Measurements from ENCODE around the gene CLEC17A.

CLEC17A gene

GRCh38 chr19:14570864-14571527 lies 11.9 kb upstream of the CLEC17A start:
- DNase-seq (ENCODE audit: low read depth in 1 of 2, low spot score in 1 of 2) = no peak
- TF ChIP-seq, protein P1, sequence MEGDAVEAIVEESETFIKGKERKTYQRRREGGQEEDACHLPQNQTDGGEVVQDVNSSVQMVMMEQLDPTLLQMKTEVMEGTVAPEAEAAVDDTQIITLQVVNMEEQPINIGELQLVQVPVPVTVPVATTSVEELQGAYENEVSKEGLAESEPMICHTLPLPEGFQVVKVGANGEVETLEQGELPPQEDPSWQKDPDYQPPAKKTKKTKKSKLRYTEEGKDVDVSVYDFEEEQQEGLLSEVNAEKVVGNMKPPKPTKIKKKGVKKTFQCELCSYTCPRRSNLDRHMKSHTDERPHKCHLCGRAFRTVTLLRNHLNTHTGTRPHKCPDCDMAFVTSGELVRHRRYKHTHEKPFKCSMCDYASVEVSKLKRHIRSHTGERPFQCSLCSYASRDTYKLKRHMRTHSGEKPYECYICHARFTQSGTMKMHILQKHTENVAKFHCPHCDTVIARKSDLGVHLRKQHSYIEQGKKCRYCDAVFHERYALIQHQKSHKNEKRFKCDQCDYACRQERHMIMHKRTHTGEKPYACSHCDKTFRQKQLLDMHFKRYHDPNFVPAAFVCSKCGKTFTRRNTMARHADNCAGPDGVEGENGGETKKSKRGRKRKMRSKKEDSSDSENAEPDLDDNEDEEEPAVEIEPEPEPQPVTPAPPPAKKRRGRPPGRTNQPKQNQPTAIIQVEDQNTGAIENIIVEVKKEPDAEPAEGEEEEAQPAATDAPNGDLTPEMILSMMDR (IDR thresholded peaks at IDR 0.05; ENCODE audit: insufficient read depth, low read length) = no peak
- TF ChIP-seq POLR2AphosphoS5 (IDR thresholded peaks at IDR 0.05; ENCODE audit: low read depth) (no peak), GABPA (IDR thresholded peaks at IDR 0.05; ENCODE audit: low read depth) (no peak), REST (IDR thresholded peaks at IDR 0.05; ENCODE audit: insufficient replicate concordance, low read depth) (no peak), SPI1 (IDR thresholded peaks at IDR 0.05; ENCODE audit: borderline replicate concordance, low read depth) (no peak)
- peak overlapping the region; percentile 93 for H3K27ac ChIP-seq (replicated peaks)
- H3K4me3 ChIP-seq (replicated peaks; ENCODE audit: insufficient read depth, low read length) = peak overlapping the region; percentile 98
- no peaks in the 10 kb centered on the region for H3K27me3 ChIP-seq (ENCODE audit: insufficient read depth, poor library complexity, severe bottlenecking)

DNA sequence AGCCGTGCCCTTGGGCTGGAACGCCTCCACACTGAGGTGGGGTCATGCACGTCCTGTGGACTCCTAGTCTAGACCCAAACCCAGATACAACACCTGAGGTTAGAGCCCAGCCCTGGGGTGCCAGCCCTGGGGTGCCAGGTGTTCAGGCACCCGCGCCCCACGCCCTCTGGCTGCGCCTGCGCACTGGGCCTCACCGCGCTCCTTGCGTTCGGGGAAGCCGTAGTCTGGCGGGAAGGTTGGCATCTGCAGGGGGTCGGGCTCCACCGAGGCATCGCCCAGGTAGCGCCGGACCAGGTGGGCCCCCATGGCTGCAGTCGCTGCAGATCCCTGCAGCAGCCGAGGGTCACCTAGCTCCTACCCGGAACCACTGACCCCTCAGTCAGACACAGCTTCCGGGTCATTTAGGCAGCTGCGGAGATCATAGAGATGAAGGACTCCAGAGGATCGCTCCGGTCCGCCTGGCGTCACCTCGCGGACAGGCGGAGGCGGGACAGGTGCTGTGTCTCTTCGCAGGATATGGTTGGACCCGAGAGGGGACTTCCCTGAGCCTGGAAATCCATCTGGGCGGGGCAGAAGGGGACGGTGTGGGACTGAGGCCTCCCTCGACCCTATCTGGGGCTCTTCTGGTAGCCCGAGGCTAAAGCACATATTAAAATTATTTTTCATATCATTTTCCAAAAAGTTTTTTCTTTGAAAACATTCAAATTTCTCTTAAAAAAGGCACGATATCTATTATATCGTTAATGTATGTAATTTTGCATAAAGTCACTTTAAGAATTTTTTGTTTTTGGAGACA lies 11.0 kb upstream of the CLEC17A start, which contains the start of gene NDUFB7:
Gene NDUFB7 (minus strand): TSS at position 372 of the 796 bp plus-strand sequence. CDS start 66 bp downstream, at position 306.
- Histone ChIP-seq H3K27me3 (ENCODE audit: insufficient read depth, poor library complexity, severe bottlenecking) (no peaks in the 10 kb centered on the region), H3K4me3 (replicated peaks; ENCODE audit: insufficient read depth, low read length) (peak within 1 kb of the TSS; percentile 98), H3K27ac (replicated peaks) (peak within 1 kb of the TSS; percentile 93)
- DNase-seq (ENCODE audit: low read depth in 1 of 2, low spot score in 1 of 2) = peak; percentile 93 to 95
- TF ChIP-seq, protein P1 (IDR thresholded peaks at IDR 0.05; ENCODE audit: insufficient read depth, low read length) = peak; percentile 97
- TF ChIP-seq REST (IDR thresholded peaks at IDR 0.05; ENCODE audit: insufficient replicate concordance, low read depth) (peak; percentile 12), POLR2AphosphoS5 (IDR thresholded peaks at IDR 0.05; ENCODE audit: low read depth) (peak; percentile 93), GABPA (IDR thresholded peaks at IDR 0.05; ENCODE audit: low read depth) (peak; percentile 98), SPI1 (IDR thresholded peaks at IDR 0.05; ENCODE audit: borderline replicate concordance, low read depth) (no peak)

DNA sequence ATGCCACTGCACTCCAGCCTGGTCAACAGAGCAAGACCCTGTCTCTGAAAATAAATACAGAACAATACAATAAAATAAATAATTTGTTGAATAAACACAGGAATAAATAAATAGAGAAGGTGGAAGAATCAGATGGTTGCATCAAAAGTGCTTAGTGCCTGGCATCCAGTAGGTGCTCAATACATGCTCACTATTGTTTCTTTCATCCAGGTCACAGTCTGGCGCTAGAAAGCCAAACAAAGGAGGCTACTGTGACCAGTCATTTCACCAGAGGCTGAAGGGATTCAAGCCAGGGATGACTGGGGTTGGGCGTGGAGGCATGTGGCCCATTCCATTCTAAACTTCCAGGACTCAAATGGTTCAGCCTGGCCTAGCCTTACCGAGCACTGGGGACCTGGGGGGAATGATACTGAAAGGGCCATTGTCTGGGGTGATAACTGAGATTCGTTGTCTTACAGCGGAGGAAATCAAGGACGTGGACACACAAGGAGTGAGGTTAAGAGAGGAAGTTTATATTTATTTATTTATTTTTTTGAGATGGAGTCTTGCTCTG lies 7.4 kb upstream of the CLEC17A start:
- H3K4me3 ChIP-seq (replicated peaks; ENCODE audit: insufficient read depth, low read length) = no peak overlapping the region
- H3K27me3 ChIP-seq (ENCODE audit: insufficient read depth, poor library complexity, severe bottlenecking) = no peaks in the 10 kb centered on the region
- TF ChIP-seq GABPA (IDR thresholded peaks at IDR 0.05; ENCODE audit: low read depth) = no peak
- TF ChIP-seq SPI1 (IDR thresholded peaks at IDR 0.05; ENCODE audit: borderline replicate concordance, low read depth) = no peak
- no peak for TF ChIP-seq POLR2AphosphoS5 (IDR thresholded peaks at IDR 0.05; ENCODE audit: low read depth)
- TF ChIP-seq, protein P1 (IDR thresholded peaks at IDR 0.05; ENCODE audit: insufficient read depth, low read length) = no peak
- no peak for TF ChIP-seq REST (IDR thresholded peaks at IDR 0.05; ENCODE audit: insufficient replicate concordance, low read depth)
- H3K27ac ChIP-seq (replicated peaks) = no peak overlapping the region
- no peak for DNase-seq (ENCODE audit: low read depth in 1 of 2, low spot score in 1 of 2)

Measured in HL-60 (cell line).